Astrocyte (in vitro differentiated cells and primary cell): Measurements from ENCODE around the gene TMEM100. TPM values are rescaled to one million over a fixed set of nuclear protein-coding genes. Genes with fewer than 3 reads are reported as not detected.
A peak's percentile ranks its signal among the peaks of the same experiment; 100 is the strongest.

Experiments used
- DNase-seq: peaks from one replicate; pipeline ENCODE4 v3.0.0-alpha.2; 2010; ENCODE audit warnings: low read depth
- FAIRE-seq: peaks from 2 replicates; lab custom pipeline; 2011; peaks lifted over from hg19 to GRCh38; lab: Jason Lieb, UNC
- H2AFZ ChIP-seq: 2 replicates; pipeline ENCODE4 v1.6.0; 2012; ENCODE audit warnings: low read depth, low read length, inconsistent platforms
- H3K27ac ChIP-seq: 2 replicates; pipeline ENCODE4 v1.5.1; 2011; ENCODE audit warnings: low read depth, low read length, inconsistent platforms
- H3K27me3 ChIP-seq: 2 replicates; pipeline ENCODE4 v1.6.0; 2011; ENCODE audit warnings: low read length, inconsistent platforms; ENCODE audit not compliant: insufficient read depth
- H3K36me3 ChIP-seq: 2 replicates; pipeline ENCODE4 v1.5.1; 2011; ENCODE audit warnings: low read length, inconsistent platforms; ENCODE audit not compliant: insufficient read depth
- H3K4me1 ChIP-seq: 2 replicates; pipeline ENCODE4 v1.5.1; 2011; ENCODE audit warnings: low read length, inconsistent platforms; ENCODE audit not compliant: insufficient read depth
- H3K4me2 ChIP-seq: 2 replicates; pipeline ENCODE4 v1.6.0; 2012; ENCODE audit warnings: low read length, inconsistent platforms
- H3K4me3 ChIP-seq: 2 replicates; pipeline ENCODE4 v1.5.1; 2011; ENCODE audit warnings: low read depth, mild to moderate bottlenecking, low read length, inconsistent platforms; ENCODE audit not compliant: insufficient read depth
- H3K79me2 ChIP-seq: 2 replicates; pipeline ENCODE4 v1.6.0; 2012; ENCODE audit warnings: mild to moderate bottlenecking, low read length, inconsistent platforms; ENCODE audit not compliant: insufficient read depth
- H3K9ac ChIP-seq: 2 replicates; pipeline ENCODE4 v1.6.0; 2012; ENCODE audit warnings: mild to moderate bottlenecking, low read length, inconsistent platforms
- H3K9me3 ChIP-seq: 2 replicates; pipeline ENCODE4 v1.5.1; 2012; ENCODE audit warnings: low read depth, mild to moderate bottlenecking, low read length, inconsistent platforms; ENCODE audit not compliant: insufficient read depth
- H4K20me1 ChIP-seq: 2 replicates; pipeline ENCODE4 v1.6.0; 2012; ENCODE audit warnings: low read length, inconsistent platforms; ENCODE audit not compliant: insufficient read depth
- H3K27ac Mint-ChIP-seq: one replicate; pipeline ENCODE4 v1.8.0; 2021; ENCODE audit warnings: mild to moderate bottlenecking, mixed read lengths; ENCODE audit not compliant: unreplicated experiment
- H3K27me3 Mint-ChIP-seq: one replicate; pipeline ENCODE4 v1.8.0; 2021; ENCODE audit warnings: low read depth, mixed read lengths; ENCODE audit not compliant: unreplicated experiment
- H3K36me3 Mint-ChIP-seq: one replicate; pipeline ENCODE4 v1.8.0; 2021; ENCODE audit warnings: low read depth, mixed read lengths; ENCODE audit not compliant: unreplicated experiment
- H3K4me1 Mint-ChIP-seq: one replicate; pipeline ENCODE4 v1.8.0; 2021; ENCODE audit warnings: low read depth, mixed read lengths; ENCODE audit not compliant: unreplicated experiment
- H3K4me3 Mint-ChIP-seq: one replicate; pipeline ENCODE4 v1.8.0; 2021; ENCODE audit warnings: mild to moderate bottlenecking, moderate library complexity, mixed read lengths; ENCODE audit not compliant: unreplicated experiment
- H3K9me3 Mint-ChIP-seq: one replicate; pipeline ENCODE4 v1.8.0; 2021; ENCODE audit warnings: mild to moderate bottlenecking, mixed read lengths; ENCODE audit not compliant: unreplicated experiment
- EZH2 ChIP-seq: IDR thresholded peaks from 2 replicates; pipeline ENCODE4 v1.6.1; 2012; ENCODE audit warnings: mild to moderate bottlenecking, low read length, inconsistent platforms; ENCODE audit not compliant: insufficient read depth
- total RNA-seq: library from RNA; stranded (reverse); gene quantifications from 2 replicates; pipeline ENCODE4 v1.2.1, GENCODE V29; 2021
- TF ChIP-seq, protein P1 (sequence below): IDR thresholded peaks from 2 replicates; pipeline ENCODE4 v1.5.1; 2011; ENCODE audit warnings: low read depth, mild to moderate bottlenecking, inconsistent platforms, low read length, moderate library complexity; ENCODE audit not compliant: insufficient read depth

The TMEM100 gene
- total RNA-seq, 1 donor from 2014 or later = 7.3 TPM

DNA sequence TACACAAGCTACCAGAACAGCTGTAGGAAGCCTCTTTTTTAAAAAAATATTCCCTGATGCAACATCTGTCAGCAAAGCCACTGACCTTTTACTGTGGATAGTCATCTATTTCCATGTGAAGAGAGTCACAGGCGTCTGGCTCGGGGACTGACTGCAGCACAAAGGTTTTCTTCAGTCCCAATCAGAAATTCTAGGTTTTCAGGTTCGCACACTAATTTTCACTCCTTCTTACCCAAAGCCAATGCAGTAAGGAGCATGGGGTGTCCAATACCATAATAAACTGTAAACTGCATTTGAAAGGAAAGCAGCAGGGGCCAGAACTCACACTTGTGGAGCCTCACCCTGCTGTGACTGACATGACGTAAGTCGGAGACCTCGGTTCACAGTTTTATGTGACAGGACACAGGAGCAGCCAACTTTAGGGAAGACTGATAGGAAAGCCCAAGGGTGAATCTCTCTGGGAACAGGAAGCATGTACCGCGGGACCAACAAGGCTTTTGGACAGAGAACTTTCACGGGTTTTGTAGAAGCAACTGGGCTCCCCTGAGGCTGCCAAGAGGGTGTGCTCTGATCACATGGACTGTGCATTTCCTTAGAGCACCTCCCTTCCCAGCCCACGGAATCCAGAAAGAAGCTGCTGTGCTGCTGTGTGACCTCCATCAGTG, 9.1 kb upstream of the TMEM100 start:
- H3K36me3 Mint-ChIP-seq = no peaks in the 10 kb centered on the region
- peak overlapping the region; percentile 76 for H3K27ac Mint-ChIP-seq
- TF ChIP-seq, protein P1, sequence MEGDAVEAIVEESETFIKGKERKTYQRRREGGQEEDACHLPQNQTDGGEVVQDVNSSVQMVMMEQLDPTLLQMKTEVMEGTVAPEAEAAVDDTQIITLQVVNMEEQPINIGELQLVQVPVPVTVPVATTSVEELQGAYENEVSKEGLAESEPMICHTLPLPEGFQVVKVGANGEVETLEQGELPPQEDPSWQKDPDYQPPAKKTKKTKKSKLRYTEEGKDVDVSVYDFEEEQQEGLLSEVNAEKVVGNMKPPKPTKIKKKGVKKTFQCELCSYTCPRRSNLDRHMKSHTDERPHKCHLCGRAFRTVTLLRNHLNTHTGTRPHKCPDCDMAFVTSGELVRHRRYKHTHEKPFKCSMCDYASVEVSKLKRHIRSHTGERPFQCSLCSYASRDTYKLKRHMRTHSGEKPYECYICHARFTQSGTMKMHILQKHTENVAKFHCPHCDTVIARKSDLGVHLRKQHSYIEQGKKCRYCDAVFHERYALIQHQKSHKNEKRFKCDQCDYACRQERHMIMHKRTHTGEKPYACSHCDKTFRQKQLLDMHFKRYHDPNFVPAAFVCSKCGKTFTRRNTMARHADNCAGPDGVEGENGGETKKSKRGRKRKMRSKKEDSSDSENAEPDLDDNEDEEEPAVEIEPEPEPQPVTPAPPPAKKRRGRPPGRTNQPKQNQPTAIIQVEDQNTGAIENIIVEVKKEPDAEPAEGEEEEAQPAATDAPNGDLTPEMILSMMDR = no peak
- TF ChIP-seq EZH2 = no peak
- DNase-seq (no peak), FAIRE-seq (no peak)
- H3K4me3 Mint-ChIP-seq = no peak overlapping the region
- no peaks in the 10 kb centered on the region for H3K9me3 Mint-ChIP-seq
- Histone ChIP-seq H3K4me1 (peaks cover 18% of the 10 kb centered on the region), H4K20me1 (no peaks in the 10 kb centered on the region), H3K27ac (no peak overlapping the region), H3K9ac (no peak overlapping the region), H2AFZ (peak overlapping the region; percentile 68), H3K4me2 (peak overlapping the region; percentile 72), H3K4me3 (no peak overlapping the region), H3K9me3 (no peaks in the 10 kb centered on the region), H3K79me2 (no peaks in the 10 kb centered on the region), H3K36me3 (no peaks in the 10 kb centered on the region), H3K27me3 (no peaks in the 10 kb centered on the region)
- H3K27me3 Mint-ChIP-seq = no peaks in the 10 kb centered on the region
- H3K4me1 Mint-ChIP-seq = peaks cover 33% of the 10 kb centered on the region

DNA sequence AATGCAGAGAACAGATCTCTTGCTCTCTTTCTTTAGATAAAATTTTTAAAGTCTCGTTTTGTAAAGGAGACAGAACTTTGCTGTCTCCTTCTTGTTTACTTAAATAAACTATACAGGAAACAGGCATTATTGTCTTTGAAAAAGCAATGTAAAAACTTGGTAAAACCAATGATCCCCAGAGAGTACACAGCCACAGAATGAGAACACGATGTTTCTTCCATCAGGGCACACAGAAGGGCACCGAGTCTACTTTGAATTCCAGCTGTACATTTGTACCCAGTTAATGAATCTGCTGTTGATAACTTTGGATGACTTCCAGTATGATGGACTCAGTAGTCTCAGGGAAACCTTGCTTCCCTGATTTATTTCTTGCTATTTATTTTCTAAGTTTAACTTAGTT, 8.1 kb upstream of the TMEM100 start:
- FAIRE-seq (no peak), DNase-seq (no peak)
- TF ChIP-seq EZH2 = no peak
- TF ChIP-seq, protein P1 = no peak
- H3K9ac ChIP-seq = no peak overlapping the region
- no peak overlapping the region for H2AFZ ChIP-seq
- H3K79me2 ChIP-seq = no peaks in the 10 kb centered on the region
- Mint-ChIP-seq H3K4me1 (peaks cover 40% of the 10 kb centered on the region), H3K27me3 (no peaks in the 10 kb centered on the region), H3K4me3 (no peak overlapping the region), H3K36me3 (no peaks in the 10 kb centered on the region), H3K27ac (no peak overlapping the region), H3K9me3 (no peaks in the 10 kb centered on the region)
- H3K27me3 ChIP-seq = no peaks in the 10 kb centered on the region
- no peak overlapping the region for H3K4me3 ChIP-seq
- no peaks in the 10 kb centered on the region for H3K36me3 ChIP-seq
- no peak overlapping the region for H3K27ac ChIP-seq
- peaks cover 25% of the 10 kb centered on the region for H3K4me1 ChIP-seq
- H3K9me3 ChIP-seq = no peaks in the 10 kb centered on the region
- H4K20me1 ChIP-seq = no peaks in the 10 kb centered on the region
- H3K4me2 ChIP-seq = no peak overlapping the region

DNA sequence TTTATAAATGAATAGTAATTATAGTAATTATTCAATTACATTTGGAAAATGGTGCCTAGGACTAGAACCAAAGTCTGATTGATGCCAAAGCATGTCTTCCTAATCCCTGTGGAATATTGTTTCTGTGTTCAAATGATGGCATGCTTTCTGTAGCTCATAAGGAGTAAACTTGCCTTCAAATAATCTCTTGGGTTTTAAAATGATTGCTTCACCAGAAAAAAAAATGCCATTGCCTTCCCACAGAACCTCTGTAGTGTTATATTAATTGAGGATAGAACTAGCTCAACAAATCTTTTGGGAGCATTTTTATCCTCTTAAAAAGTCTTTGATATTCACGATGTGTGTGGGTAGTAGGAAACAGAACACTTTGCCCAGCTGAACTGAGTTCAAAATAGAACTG, 7.7 kb upstream of the TMEM100 start:
- H3K4me3 Mint-ChIP-seq = no peak overlapping the region
- H3K9ac ChIP-seq = no peak overlapping the region
- no peak overlapping the region for H2AFZ ChIP-seq
- no peaks in the 10 kb centered on the region for H3K9me3 ChIP-seq
- H3K27me3 Mint-ChIP-seq = no peaks in the 10 kb centered on the region
- H3K4me3 ChIP-seq = no peak overlapping the region
- DNase-seq (no peak), FAIRE-seq (no peak)
- no peaks in the 10 kb centered on the region for H4K20me1 ChIP-seq
- H3K27ac ChIP-seq = no peak overlapping the region
- H3K79me2 ChIP-seq = no peaks in the 10 kb centered on the region
- no peaks in the 10 kb centered on the region for H3K36me3 Mint-ChIP-seq
- H3K9me3 Mint-ChIP-seq = no peaks in the 10 kb centered on the region
- H3K4me2 ChIP-seq = no peak overlapping the region
- H3K27ac Mint-ChIP-seq = no peak overlapping the region
- H3K4me1 ChIP-seq = peaks cover 26% of the 10 kb centered on the region
- H3K27me3 ChIP-seq = no peaks in the 10 kb centered on the region
- H3K4me1 Mint-ChIP-seq = peaks cover 41% of the 10 kb centered on the region
- TF ChIP-seq, protein P1 = no peak
- no peak for TF ChIP-seq EZH2
- H3K36me3 ChIP-seq = no peaks in the 10 kb centered on the region
